Spleen (tissue), 7 donors: ENCODE results near the gene VPS51.

Experiments used
- CTCF ChIP-seq, 11 experiments: fragments of 200-600 bp in 7 of 11; fragments of 450-650 bp in 4 of 11; sonication (generic) in 4 of 11; IDR thresholded peaks in 8 of 11; conservative IDR thresholded peaks in 3 of 11; 1 replicate in 7 of 11; 2 replicates in 4 of 11; pipeline versions ENCODE4 v1.4.0 to v1.8.0; 2016 to 2021; ENCODE audit warnings: antibody characterized with exemption in 11 of 11, inconsistent platforms in 4 of 11, mild to moderate bottlenecking in 1 of 11
- POLR2A ChIP-seq, 3 donors: fragments of 450-650 bp; IDR thresholded peaks; one replicate each; pipeline ENCODE4 v1.5.1; 2017; ENCODE audit warnings: antibody characterized with exemption in 3 of 3, mild to moderate bottlenecking in 1 of 3
- POLR2AphosphoS5 ChIP-seq, 3 donors: sonication (generic); formaldehyde crosslinking; IDR thresholded peaks; one replicate each; pipeline ENCODE4 v1.5.1; 2017; ENCODE audit warnings: antibody characterized with exemption in 3 of 3
- donor health status: DM: no; HTN: no; CAD: no; lungs with moderate emphysema.
- donor health status: DM: no; HTN: no; CAD: no.
- donor health status: DM: no; HTN: no; CAD: no.

- TF ChIP-seq POLR2AphosphoS5 (IDR thresholded peaks at IDR 0.05) (peak in 2 of 3 donors; percentile 32 to 52), CTCF (IDR thresholded peaks at IDR 0.05 in 8 of 11, conservative IDR thresholded peaks at IDR 0.05 in 3 of 11) (no peak), POLR2A (IDR thresholded peaks at IDR 0.05) (no peak)
These were observed 30.7 kb downstream of the VPS51 start for GRCh38 chr11:65126624-65127274.
